GM18951 (cell line): ENCODE data around the gene ZNF407.

Source experiments
- POLR2A ChIP-seq: IDR thresholded peaks from 4 replicates; pipeline ENCODE4 v1.6.1; 2011; ENCODE audit warnings: mild to moderate bottlenecking; ENCODE audit not compliant: insufficient read length, insufficient read depth; ENCODE audit errors: extremely low read depth
- in situ Hi-C: fragments of 300-500 bp; cut with MboI; formaldehyde crosslinking; loops from one replicate; pipeline ENCODE4 v1.12.0; 2022; ENCODE audit warnings: low sequenced_read_pairs, mixed read lengths, inconsistent platforms; ENCODE audit not compliant: unreplicated experiment

ZNF407 gene

DNA sequence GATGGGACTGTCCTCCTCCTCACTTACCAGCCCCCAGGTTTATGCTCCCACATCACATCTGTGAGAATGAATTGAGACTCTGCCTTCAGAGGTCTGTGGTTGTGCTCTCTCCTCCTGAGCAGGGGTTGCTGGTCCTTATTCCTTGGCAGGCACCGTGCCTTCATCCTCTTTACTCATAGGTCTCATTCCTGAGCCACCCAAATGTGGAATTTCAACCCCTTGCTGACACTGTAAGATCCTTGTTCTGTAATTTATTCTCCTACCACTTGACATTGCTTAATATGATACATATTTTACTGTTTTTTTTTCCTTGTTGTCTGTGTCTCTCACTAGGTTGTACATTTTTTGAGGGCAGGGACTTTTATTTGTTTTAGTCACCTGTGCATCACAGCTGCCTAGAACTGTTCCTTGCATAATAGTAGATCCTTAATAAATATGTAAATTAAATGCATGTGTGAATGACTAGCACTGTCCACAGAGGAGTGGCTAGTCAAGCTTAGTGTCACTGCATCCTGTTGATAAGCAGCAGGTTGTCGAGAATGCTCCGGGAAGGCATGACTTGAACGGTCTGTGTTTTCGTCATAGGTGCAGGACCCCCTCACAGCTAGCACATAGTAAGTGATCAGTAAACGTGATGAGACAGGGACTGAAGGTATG lies 180.6 kb downstream of the ZNF407 start:
- in situ Hi-C loops, result no loop called here
- TF ChIP-seq POLR2A, result no peak

DNA sequence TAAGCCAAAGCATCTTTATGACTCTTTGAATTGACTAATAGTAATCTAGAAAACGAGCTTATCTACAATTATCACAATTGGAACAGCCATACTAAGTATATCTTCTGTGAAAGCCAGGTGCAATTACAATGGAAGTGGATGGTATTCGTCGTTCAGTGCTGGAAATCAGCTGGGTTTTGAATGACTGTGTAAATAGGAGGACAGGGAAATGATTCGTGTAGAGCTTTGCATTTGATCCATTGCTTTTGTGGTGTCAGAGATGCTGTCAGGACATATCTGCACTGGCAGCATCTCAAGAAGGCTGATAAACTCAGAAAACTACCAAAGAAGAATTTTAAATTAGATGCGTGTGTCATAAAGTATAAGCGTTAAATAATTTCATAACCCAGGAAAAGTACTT lies 187.1 kb downstream of the ZNF407 start:
- TF ChIP-seq POLR2A, result no peak
- in situ Hi-C loops, result no loop called here

DNA sequence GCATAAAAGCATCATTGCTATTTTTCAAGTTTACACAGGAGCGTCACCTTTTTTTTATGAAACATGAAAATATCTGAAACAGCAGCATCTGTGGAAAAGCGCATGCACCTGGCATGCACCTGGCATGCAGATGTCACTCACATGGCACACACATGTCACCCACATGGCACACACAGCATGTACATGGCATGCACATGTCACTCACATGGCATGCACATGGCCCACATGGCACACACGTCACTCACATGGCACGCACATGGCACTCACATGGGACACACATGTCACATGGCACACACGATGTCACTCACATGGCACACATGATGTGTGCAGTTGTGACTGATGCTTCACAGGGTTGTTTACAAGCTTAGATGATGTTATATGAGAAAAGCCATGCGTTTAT lies 188.0 kb downstream of the ZNF407 start:
- in situ Hi-C loops, result no loop called here

DNA sequence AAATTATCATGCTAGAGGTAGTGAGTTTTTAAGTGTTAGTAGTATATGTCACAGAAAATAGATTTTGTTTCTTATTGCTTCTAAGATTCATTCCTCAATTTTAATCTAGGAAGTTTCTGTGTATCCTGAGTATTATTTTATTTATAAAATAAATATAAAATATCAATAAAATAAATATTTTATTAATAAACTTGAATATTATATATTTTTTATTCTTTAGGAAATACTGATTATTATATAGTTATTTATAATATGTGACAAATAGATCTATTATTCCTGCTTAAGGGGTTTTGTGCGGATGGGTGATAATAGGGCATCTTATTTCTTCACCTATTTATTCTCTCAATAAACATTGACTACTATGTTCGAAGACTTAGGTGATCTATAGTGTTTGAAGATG lies 191.0 kb downstream of the ZNF407 start:
- no peak for TF ChIP-seq POLR2A
- in situ Hi-C loops, result no loop called here

More for the DNA sequence above, 188.0 kb downstream of the ZNF407 start:
- TF ChIP-seq POLR2A, result no peak

DNA sequence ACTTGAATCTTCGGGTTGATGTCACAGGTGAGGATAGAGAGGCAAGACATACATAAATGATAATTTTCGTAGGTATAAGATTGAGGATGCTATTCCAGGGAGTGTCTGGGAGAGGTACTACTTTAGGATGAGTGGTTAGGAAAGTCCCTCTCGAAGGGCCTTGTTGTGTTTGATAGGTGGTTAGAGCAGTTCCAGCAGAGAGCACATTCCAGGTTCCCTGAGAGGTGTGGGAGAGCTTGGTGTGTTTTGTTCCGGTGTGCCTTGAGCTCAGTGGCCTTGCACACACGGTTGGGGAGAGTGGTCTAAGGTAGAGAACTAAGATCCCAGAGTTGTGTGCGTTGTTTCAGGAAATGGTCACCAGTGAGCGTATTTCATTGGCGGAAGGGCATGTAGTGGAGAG lies 191.4 kb downstream of the ZNF407 start:
- TF ChIP-seq POLR2A, result no peak
- in situ Hi-C loops, result no loop called here

DNA sequence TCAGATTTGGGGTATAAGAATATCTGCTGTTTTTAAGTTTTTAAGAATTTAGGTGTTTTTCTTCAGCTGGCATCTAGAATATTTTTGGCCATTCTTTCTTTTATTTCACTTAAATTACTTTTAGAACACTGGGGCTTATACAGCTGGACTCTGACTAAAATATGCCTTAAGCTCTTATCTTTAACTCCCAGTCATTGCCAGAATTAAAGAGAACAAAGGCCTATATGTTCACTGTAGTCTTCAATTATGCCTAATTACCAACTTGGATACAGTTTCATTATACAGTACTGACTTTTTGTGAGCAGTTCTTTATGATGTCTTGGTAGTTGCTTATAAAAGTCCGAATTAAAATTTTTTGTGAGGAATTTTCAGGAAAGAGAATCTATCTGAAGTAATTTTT lies 192.8 kb downstream of the ZNF407 start:
- in situ Hi-C loops, result no loop called here
- no peak for TF ChIP-seq POLR2A

DNA sequence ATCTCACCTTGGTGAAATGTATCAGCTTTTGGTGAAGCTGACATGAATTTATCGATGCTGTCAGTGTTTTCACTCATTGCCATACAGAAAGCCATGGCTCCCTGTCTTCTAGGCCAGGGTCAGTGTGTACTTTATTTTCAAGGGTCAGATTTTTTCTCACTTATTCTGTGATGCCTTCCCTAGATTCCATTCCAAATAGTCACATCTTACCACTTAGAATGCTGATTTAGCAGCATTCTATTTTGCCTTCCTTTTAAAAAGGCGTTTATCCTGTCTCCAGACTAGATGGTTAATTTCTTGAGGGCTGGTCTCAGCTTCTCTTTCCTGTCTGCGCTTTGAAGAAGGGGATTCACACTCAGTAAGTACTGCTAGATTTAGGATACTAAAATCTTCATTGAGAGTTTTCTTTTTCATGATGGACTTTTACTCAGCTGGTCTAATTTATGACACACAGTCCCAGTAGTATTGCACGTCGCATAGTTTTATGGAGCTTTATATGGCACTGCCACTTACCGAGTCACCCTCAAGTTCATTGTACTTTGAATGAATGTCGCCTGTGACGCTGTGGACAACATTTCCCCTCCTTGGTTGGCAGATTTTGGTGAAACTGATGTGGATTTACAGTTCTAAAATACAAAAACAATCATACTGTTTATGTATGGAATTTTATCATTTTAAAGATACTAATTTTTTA lies 194.0 kb downstream of the ZNF407 start:
- no peak for TF ChIP-seq POLR2A
- in situ Hi-C loops, result no loop called here

DNA sequence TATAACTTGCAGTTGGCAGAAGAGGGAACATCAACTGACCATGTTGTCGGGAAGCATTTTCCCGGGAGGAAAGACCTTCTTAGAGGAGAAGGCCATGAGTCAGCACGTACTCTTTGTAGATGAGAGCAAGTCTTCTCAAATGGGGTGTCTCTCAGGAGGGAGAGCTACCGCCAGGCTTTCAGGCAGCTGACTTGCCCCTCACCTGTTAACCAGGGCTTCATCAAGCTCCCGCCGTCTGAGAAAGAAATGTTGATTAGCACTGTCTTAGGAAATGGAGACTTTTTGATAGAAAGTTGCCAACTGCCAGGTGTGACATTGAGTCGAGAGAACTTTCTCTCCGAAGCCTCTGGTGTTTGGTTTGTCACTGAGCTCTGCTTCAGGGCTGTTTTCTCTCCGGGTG lies 196.1 kb downstream of the ZNF407 start:
- no peak for TF ChIP-seq POLR2A
- in situ Hi-C loops, result no loop called here

DNA sequence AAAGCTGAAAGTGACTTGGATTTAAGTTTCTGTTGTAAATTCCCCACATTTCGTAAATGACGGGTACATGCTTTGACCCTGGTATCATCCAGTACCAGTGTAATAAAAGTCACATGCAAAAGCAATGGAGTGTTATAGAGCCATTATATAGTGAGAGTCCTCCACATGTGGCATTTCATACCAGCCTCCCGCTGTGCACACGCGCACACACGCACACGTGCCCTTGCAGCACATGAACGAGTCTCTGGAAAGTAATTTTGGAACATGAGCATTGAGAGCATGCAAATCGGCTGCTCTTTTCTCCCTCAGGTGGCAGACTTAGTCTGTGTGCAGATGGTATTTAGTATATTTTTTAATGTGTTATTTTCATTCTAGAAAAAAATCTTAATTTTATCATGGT lies 198.1 kb downstream of the ZNF407 start:
- no peak for TF ChIP-seq POLR2A
- in situ Hi-C loops, result no loop called here

DNA sequence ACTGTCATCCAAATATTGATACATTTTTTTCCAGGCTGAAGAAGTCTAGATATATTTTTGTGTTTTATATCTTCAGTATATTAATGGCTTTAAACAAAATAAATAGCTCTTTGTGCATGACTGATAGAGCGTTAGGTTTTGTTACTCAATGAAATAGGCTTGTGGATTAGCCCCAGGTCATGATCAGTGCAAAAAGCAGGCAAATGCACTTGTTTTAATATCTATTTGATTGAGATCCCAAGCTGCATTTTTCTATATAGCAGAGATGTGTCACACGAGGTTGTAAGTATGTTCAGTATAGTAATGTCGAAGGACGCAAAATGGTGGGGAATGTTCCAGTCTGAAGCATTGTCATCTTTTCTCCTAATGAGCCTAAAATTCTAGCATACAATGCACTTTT lies 198.5 kb downstream of the ZNF407 start:
- in situ Hi-C loops, result no loop called here
- TF ChIP-seq POLR2A, result no peak

DNA sequence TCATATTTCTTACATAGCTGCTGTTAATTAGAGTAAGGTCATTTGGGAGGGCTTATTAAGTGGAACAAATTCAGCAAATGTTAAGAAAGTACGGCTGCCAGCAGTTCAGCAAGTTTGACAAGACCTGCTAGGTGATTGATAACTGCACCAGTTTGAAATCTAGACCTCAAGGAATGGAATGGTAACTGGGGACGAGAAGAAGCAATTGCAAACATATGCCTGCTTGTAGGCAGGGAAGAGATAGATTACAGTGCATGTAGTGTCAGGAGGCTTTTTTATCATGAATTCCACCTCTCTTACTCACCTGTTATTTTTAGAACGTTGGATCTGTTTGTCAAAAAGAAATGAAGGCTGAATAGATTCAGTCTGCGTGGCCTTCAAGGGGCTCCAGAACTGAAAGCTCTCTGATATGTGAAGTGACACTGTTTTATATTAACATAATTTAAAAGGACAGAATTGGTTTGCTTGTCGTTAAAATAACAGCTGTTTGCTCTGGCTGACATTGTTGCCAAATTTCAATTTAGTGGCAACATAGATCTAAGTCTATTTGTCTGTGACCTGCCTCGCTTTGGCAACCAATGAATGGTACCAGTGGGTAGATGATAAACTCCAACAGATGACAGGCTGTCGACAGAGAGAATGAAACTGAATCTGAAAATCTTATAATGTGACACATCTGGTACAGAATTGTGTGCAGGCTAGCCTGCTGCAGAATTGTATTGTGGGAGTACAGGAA lies 199.3 kb downstream of the ZNF407 start:
- no peak for TF ChIP-seq POLR2A

DNA sequence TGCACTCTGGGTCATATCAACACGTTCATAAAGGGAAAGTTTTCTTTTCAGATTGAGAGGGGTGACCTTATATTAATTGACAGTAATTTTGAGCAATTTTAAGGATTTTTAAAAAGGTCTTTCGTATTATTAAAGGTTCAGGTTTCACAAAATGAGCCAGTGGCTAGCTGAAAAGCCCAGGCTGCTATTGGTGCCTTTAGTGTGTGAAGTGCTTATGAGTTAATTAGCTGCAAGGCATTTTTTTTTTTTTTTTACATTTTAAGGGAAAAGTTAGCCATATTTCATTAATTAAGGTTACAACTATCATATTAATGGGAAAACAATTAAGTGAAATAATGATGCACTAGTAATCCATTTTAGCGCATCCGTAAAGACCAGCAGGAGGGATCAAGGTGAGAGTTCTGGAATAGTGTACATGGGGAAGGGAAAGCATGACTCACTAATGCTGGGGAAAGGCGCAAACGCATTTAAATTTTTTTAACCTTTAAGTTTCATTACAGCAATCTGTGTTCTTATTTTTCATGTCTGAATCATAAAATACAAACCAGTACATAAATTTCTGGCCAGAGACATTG lies 200.0 kb downstream of the ZNF407 start:
- in situ Hi-C loops, result no loop called here
- TF ChIP-seq POLR2A, result no peak

More for the DNA sequence above, 199.3 kb downstream of the ZNF407 start:
- in situ Hi-C loops, result no loop called here

DNA sequence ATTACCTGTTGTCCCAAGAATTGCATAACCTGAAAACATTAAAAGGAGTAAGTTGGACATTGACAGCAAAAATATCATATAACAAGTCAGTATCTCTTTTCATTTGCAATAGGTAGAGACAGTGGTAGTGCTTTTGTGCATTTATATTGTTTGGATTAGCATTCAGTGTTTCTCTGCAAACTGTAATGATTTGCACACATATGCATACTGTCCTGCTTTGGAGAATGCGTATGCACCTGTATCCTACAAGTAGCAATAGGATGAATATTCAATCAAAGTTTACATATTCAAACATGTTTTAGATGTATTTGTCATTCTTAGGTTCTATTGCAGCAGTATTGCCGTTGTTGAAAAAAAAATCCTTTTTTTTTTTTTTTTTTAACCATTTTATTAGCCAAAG lies 201.9 kb downstream of the ZNF407 start:
- in situ Hi-C loops, result no loop called here
- no peak for TF ChIP-seq POLR2A
